SK-N-SH (cell line): Measurements from ENCODE around the gene NOSTRIN. TPM values are rescaled to one million over a fixed set of nuclear protein-coding genes. Genes with fewer than 3 reads are reported as not detected.
"Not testable (repeated sequence)": the region's sequence is repeated elsewhere in the genome, so short reads cannot be mapped to it uniquely, and the experiment has no call there.

ENCODE experiments used
- CTCF ChIA-PET: fragments of 300-600, 350-600 bp; formaldehyde crosslinking; extraction: SDS; loops from one replicate; lab custom pipeline; 2021; lab: Yijun Ruan, JAX
- POLR2A ChIA-PET: fragments of 350-600 bp; sonication (Branson Sonifier 250); formaldehyde crosslinking; extraction: SDS; loops from one replicate; lab custom pipeline; 2020; ENCODE audit warnings: antibody characterized with exemption, inconsistent platforms; lab: Yijun Ruan, JAX
- DNase-seq: peaks from one replicate; pipeline ENCODE4 v3.0.0; 2012
- H2AFZ ChIP-seq: fragments of 200-600 bp; sonication (generic); 2 replicates; pipeline ENCODE4 v1.8.1; 2016; ENCODE audit warnings: antibody characterized with exemption, mild to moderate bottlenecking, low read depth
- H3F3A ChIP-seq: fragments of 200-600 bp; sonication (generic); replicated peaks from 2 replicates; pipeline ENCODE3; 2016; ENCODE audit warnings: antibody characterized with exemption, mild to moderate bottlenecking; ENCODE audit not compliant: insufficient read depth
- H3K27ac ChIP-seq, 2 experiments: fragments of 200-500 bp in 1 of 2; fragments of 200-600 bp in 1 of 2; sonication (Bioruptor generic) in 1 of 2; sonication (generic), shearing (Covaris generic) in 1 of 2; 2 replicates each; pipeline versions ENCODE4 v1.5.1 to v1.6.1; 2014 to 2016; ENCODE audit warnings: low read depth in 2 of 2, inconsistent platforms in 1 of 2, low read length in 1 of 2, mild to moderate bottlenecking in 1 of 2, mixed read lengths in 1 of 2
- H3K27me3 ChIP-seq: fragments of 200-600 bp; sonication (generic), shearing (Covaris generic); 2 replicates; pipeline ENCODE4 v1.6.1; 2016; ENCODE audit warnings: mixed run types; ENCODE audit not compliant: insufficient read depth
- H3K36me3 ChIP-seq, 2 experiments: fragments of 200-500 bp in 1 of 2; fragments of 200-600 bp in 1 of 2; sonication (Bioruptor generic) in 1 of 2; sonication (generic) in 1 of 2; replicated peaks in 1 of 2; 2 replicates each; pipeline versions ENCODE3 to v1.5.1; 2014 to 2016; ENCODE audit warnings: low read length in 1 of 2, mild to moderate bottlenecking in 1 of 2; ENCODE audit not compliant: insufficient read depth in 2 of 2, control insufficient read depth in 1 of 2
- H3K4me1 ChIP-seq, 2 experiments: fragments of 200-500 bp in 1 of 2; fragments of 200-600 bp in 1 of 2; sonication (Bioruptor generic) in 1 of 2; sonication (generic), shearing (Covaris generic) in 1 of 2; 2 replicates each; pipeline versions ENCODE4 v1.5.1 to v1.6.1; 2014 to 2016; ENCODE audit warnings: low read depth in 1 of 2, low read length in 1 of 2, mixed run types in 1 of 2; ENCODE audit not compliant: insufficient read depth in 2 of 2, control insufficient read depth in 1 of 2
- H3K4me2 ChIP-seq: fragments of 200-600 bp; sonication (generic), shearing (Covaris generic); 2 replicates; pipeline ENCODE4 v1.6.1; 2017; ENCODE audit warnings: mixed run types
- H3K4me3 ChIP-seq, 2 experiments: fragments of 200-500 bp in 1 of 2; fragments of 200-600 bp in 1 of 2; sonication (Bioruptor generic) in 1 of 2; sonication (generic), shearing (Covaris generic) in 1 of 2; 2 replicates each; pipeline versions ENCODE4 v1.5.1 to v1.8.1; 2014 to 2016; ENCODE audit warnings: low read depth in 2 of 2, inconsistent platforms in 1 of 2, low read length in 1 of 2, mild to moderate bottlenecking in 1 of 2, mixed read lengths in 1 of 2, moderate library complexity in 1 of 2
- H3K79me2 ChIP-seq: fragments of 200-600 bp; sonication (generic); 2 replicates; pipeline ENCODE4 v1.8.1; 2017; ENCODE audit warnings: mild to moderate bottlenecking; ENCODE audit not compliant: insufficient read depth
- H3K9ac ChIP-seq: fragments of 200-600 bp; sonication (generic); 2 replicates; pipeline ENCODE4 v1.6.1; 2017; ENCODE audit warnings: mixed run types
- H3K9me2 ChIP-seq: fragments of 200-600 bp; sonication (generic); 2 replicates; pipeline ENCODE4 v1.6.1; 2017; ENCODE audit warnings: mixed run types
- H3K9me3 ChIP-seq: fragments of 200-600 bp; sonication (generic); 2 replicates; pipeline ENCODE4 v1.6.1; 2017; ENCODE audit warnings: mixed run types, mild to moderate bottlenecking, moderate library complexity
- H4K20me1 ChIP-seq: fragments of 200-600 bp; sonication (generic); 2 replicates; pipeline ENCODE4 v1.6.1; 2017; ENCODE audit warnings: mild to moderate bottlenecking, mixed run types; ENCODE audit not compliant: insufficient read depth
- CHD2 ChIP-seq: fragments of 150-350 bp; IDR thresholded peaks from 2 replicates; pipeline ENCODE4 v1.6.1; 2018; ENCODE audit warnings: low read length; ENCODE audit not compliant: partially characterized antibody
- EP300 ChIP-seq, 2 experiments: IDR thresholded peaks; 2 replicates each; pipeline versions ENCODE4 v1.4.0 to v1.6.1; 2012; ENCODE audit warnings: borderline replicate concordance in 1 of 2, low read depth in 1 of 2, low read length in 1 of 2
- FOXJ3 ChIP-seq: sonication (generic); formaldehyde crosslinking; IDR thresholded peaks from 2 replicates; pipeline ENCODE4 v1.5.1; 2020; ENCODE audit warnings: mild to moderate bottlenecking, missing genetic modification reagents
- FOXM1 ChIP-seq: IDR thresholded peaks from 2 replicates; pipeline ENCODE4 v1.4.0; 2012; ENCODE audit warnings: low read depth, mild to moderate bottlenecking
- GABPA ChIP-seq: IDR thresholded peaks from 2 replicates; pipeline ENCODE4 v1.4.0; 2012; ENCODE audit warnings: low read depth, mild to moderate bottlenecking
- IRF3 ChIP-seq: fragments of 150-350 bp; IDR thresholded peaks from 2 replicates; pipeline ENCODE4 v1.6.1; 2016; ENCODE audit warnings: mild to moderate bottlenecking, low read depth, low read length
- MXI1 ChIP-seq: IDR thresholded peaks from 2 replicates; pipeline ENCODE4 v1.6.1; 2012; ENCODE audit warnings: mild to moderate bottlenecking, low read depth, low read length, improper control_type of control experiment
- NFIC ChIP-seq: IDR thresholded peaks from 2 replicates; pipeline ENCODE4 v1.4.0; 2012; ENCODE audit warnings: borderline replicate concordance
- PBX3 ChIP-seq: IDR thresholded peaks from 2 replicates; pipeline ENCODE4; 2012
- RAD21 ChIP-seq: IDR thresholded peaks from 2 replicates; pipeline ENCODE4 v1.6.1; 2012; ENCODE audit warnings: mild to moderate bottlenecking, low read length
- REST ChIP-seq: IDR thresholded peaks from 2 replicates; pipeline ENCODE4 v1.6.1; 2012; ENCODE audit warnings: mild to moderate bottlenecking, low read depth, low read length, moderate library complexity
- RFX5 ChIP-seq: IDR thresholded peaks from 2 replicates; pipeline ENCODE4 v1.6.1; 2012; ENCODE audit warnings: mild to moderate bottlenecking, improper control_type of control experiment, low read length
- SIN3A ChIP-seq: IDR thresholded peaks from 2 replicates; pipeline ENCODE4 v1.6.1; 2012; ENCODE audit warnings: low read depth, mild to moderate bottlenecking, low read length, moderate library complexity, borderline replicate concordance
- TCF12 ChIP-seq: IDR thresholded peaks from 2 replicates; pipeline ENCODE4 v1.4.0; 2012
- YY1 ChIP-seq: IDR thresholded peaks from 2 replicates; pipeline ENCODE4 v1.4.0; 2012; ENCODE audit warnings: low read depth, mild to moderate bottlenecking
- ZBTB33 ChIP-seq: IDR thresholded peaks from 2 replicates; pipeline ENCODE4 v1.4.0; 2012; ENCODE audit warnings: low read depth, borderline replicate concordance
- WGBS: methylation state at CpG from one replicate; pipeline ENCODE4 v1.1.6; 2017; ENCODE audit warnings: low lambda C conversion rate; 5-methylcytosine and 5-hydroxymethylcytosine counted together
- polyA plus RNA-seq, 3 experiments: library from polyadenylated mRNA; depleted of rRNA; stranded (reverse); fragments of >200 nt; gene quantifications; 2 replicates each; pipeline ENCODE4 v1.2.3, GENCODE V29; 2012

The NOSTRIN gene
- polyA plus RNA-seq, 1 of the 3 experiments (the other 2 are of a cell fraction): not detected

GRCh38 chr2:168767258-168767657 is 35.2 kb upstream of the NOSTRIN start (continued):
- TF ChIP-seq IRF3 (no peak), ZBTB33 (no peak), CHD2 (no peak), GABPA (no peak), NFIC (no peak)
- TF ChIP-seq, all 33 proteins: peak for 0

- WGBS: 90% methylated on average over 6 of the region's 6 CpGs
- H4K20me1 ChIP-seq, H3K9ac ChIP-seq, H3K4me1 ChIP-seq, H2AFZ ChIP-seq, H3K9me3 ChIP-seq, CTCF ChIA-PET, H3K9me2 ChIP-seq, H3K4me3 ChIP-seq, H3K27me3 ChIP-seq, H3K36me3 ChIP-seq, DNase-seq, H3K79me2 ChIP-seq, H3K4me2 ChIP-seq, H3K27ac ChIP-seq, H3F3A ChIP-seq, POLR2A ChIA-PET: not testable (repeated sequence)
These were observed 34.1 kb upstream of the NOSTRIN start for GRCh38 chr2:168768357-168768756.

GRCh38 chr2:168770796-168771195 is 31.6 kb upstream of the NOSTRIN start:
- POLR2A ChIA-PET: no interaction called here
- CTCF ChIA-PET: no interaction called here
- H2AFZ ChIP-seq: no peak overlapping the region

More at GRCh38 chr2:168770796-168771195, 31.6 kb upstream of the NOSTRIN start:
- Histone ChIP-seq H3K36me3 (peaks cover 0 to 5% of the 10 kb centered on the region in 2 experiments), H3K9me2 (no peaks in the 10 kb centered on the region), H3K9ac (no peak overlapping the region), H3K27ac (no peak overlapping the region), H3K4me3 (no peak overlapping the region), H4K20me1 (no peaks in the 10 kb centered on the region), H3K4me1 (peaks cover 2 to 7% of the 10 kb centered on the region in 2 experiments; a peak in 2 of 4 replicates), H3F3A (no peaks in the 10 kb centered on the region), H3K9me3 (no peaks in the 10 kb centered on the region), H3K79me2 (no peaks in the 10 kb centered on the region), H3K4me2 (no peak overlapping the region), H3K27me3 (no peaks in the 10 kb centered on the region)
- WGBS: 48% methylated on average over 2 of the region's 2 CpGs
- TF ChIP-seq MXI1: no peak
- no peak for TF ChIP-seq RAD21
- no peak for TF ChIP-seq GABPA
- TF ChIP-seq SIN3A: no peak
- TF ChIP-seq REST: no peak
- TF ChIP-seq FOXJ3 (CRISPR knock-in tag): no peak
- TF ChIP-seq EP300 (IDR thresholded peaks at IDR 0.05; ENCODE audit: borderline replicate concordance in 1 of 2, low read depth in 1 of 2, low read length in 1 of 2): no peak
- no peak for TF ChIP-seq FOXM1
- TF ChIP-seq CHD2: no peak
- peak; percentile 23; the same call in 1 of the 2 replicates for TF ChIP-seq TCF12
- 0 out of 2 replicates have a peak, but pooled peaks have one; percentile 11 for TF ChIP-seq PBX3
- TF ChIP-seq RFX5: no peak
- no peak for TF ChIP-seq YY1
- DNase-seq: no peak
